Measurements from ENCODE around the gene TEAD2. TPM values are rescaled to one million over a fixed set of nuclear protein-coding genes. Genes with fewer than 3 reads are reported as not detected.

TEAD2 gene
- total and polyA plus RNA-seq, 7 donors: 9.7 to 24.1 (median 15.0) TPM

- ATAC-seq: peak; percentile 25 to 60 (median 35)
- 4 to 5% (median 4%) methylated on average over 24 to 27 of the region's 27 CpGs for WGBS, 3 donors
- H3K4me1 ChIP-seq: peaks cover 4% of the 10 kb centered on the region
Observed at GRCh38 chr19:49361438-49362047, 673 bp downstream of the TEAD2 start.

DNA sequence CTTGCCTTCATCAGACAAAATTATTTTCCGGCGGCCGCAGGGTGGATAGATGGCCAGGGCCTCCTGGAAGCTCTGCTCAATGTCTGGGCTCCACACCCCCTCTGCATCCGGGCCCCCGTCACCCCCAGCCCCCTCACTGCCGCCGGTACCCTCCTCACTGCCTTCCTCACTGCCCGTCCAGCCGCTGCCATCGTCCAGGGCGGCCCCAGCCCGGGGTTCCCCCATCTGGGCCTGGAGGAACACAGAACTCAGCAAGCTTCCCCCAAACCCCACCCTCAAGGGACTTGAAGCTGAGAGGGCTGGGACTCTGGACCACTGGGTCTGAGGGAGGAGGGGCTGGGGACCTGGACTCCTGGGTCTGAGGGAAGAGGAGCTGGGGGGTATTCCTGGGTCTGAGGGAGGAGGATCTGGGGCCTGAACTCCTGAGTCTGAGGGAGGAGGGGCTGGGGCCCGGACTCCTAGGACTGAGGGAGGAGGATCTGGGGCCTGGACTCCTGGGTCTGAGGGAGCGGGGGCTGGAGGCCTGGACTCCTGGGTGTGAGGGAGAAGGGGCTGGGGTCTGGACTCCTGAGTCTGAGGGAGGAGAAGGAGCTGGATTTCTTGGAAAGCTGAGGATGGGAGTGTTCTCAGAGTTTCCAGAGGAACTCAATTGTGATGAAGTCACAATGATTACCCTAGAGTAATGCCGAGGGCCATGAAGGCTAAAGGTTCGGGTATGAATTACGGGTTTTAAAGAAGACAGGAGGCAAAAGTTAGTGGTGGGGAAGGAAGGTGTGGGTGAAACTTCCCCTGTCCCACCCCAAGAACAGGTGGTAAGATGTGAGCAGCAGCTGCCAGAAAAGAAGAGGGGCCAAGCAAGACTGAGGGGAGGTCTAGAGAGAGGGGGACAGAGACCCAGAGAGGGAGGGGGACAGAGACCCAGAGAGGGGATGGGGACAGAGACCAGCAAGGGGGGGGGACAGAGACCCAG, 2.1 kb downstream of the TEAD2 start:
- TF ChIP-seq, protein P1, sequence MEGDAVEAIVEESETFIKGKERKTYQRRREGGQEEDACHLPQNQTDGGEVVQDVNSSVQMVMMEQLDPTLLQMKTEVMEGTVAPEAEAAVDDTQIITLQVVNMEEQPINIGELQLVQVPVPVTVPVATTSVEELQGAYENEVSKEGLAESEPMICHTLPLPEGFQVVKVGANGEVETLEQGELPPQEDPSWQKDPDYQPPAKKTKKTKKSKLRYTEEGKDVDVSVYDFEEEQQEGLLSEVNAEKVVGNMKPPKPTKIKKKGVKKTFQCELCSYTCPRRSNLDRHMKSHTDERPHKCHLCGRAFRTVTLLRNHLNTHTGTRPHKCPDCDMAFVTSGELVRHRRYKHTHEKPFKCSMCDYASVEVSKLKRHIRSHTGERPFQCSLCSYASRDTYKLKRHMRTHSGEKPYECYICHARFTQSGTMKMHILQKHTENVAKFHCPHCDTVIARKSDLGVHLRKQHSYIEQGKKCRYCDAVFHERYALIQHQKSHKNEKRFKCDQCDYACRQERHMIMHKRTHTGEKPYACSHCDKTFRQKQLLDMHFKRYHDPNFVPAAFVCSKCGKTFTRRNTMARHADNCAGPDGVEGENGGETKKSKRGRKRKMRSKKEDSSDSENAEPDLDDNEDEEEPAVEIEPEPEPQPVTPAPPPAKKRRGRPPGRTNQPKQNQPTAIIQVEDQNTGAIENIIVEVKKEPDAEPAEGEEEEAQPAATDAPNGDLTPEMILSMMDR (IDR thresholded peaks at IDR 0.05): no peak
- DNase-seq: no peak
- 77% methylated on average over 16 to 17 of the region's 17 CpGs for WGBS, 3 donors
- H3K4me1 ChIP-seq: peaks cover 4% of the 10 kb centered on the region
- H3K27ac ChIP-seq: peak overlapping the region; percentile 23
- no peak for ATAC-seq
- H3K27me3 ChIP-seq (ENCODE audit: insufficient read depth in 3 of 3, low read length in 2 of 3): no peaks in the 10 kb centered on the region
- H3K4me3 ChIP-seq: no peak overlapping the region
- no peaks in the 10 kb centered on the region for H3K9me3 ChIP-seq
- H3K36me3 ChIP-seq (ENCODE audit: insufficient read depth in 1 of 2, low read depth in 1 of 2): peaks cover 0 to 22% of the 10 kb centered on the region in 2 donors
- intact Hi-C loops (cut with DNase I): no loop called here

More at GRCh38 chr19:49361438-49362047, 673 bp downstream of the TEAD2 start:
- Histone ChIP-seq H3K36me3 (ENCODE audit: insufficient read depth in 1 of 2, low read depth in 1 of 2) (peaks cover 0 to 22% of the 10 kb centered on the region in 2 donors), H3K27me3 (ENCODE audit: insufficient read depth in 3 of 3, low read length in 2 of 3) (no peaks in the 10 kb centered on the region), H3K9me3 (no peaks in the 10 kb centered on the region), H3K27ac (peak overlapping the region; percentile 79), H3K4me3 (peak overlapping the region; percentile 83)
- TF ChIP-seq, protein P1 (IDR thresholded peaks at IDR 0.05): no peak
- DNase-seq: peak; percentile 77 to 85
- intact Hi-C loops (cut with DNase I): no loop called here

DNA sequence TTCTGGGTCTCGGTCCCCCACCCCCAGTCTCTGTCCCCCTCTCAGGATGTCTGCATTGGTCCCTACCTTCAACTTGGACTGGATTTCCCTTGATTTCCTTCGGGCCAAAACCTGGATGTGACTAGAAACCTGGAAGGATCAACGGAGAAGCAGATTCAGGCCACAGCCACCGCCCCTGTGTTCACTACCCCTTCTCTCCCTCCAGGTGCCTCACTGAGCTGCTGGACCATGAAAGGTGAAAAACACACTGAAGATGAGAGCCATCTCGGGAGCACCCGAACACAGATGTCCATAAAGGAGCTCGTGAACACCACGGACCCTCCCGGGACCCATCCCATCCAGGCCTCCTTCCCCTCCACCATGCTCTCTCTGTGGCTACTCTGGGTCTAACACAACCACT, 5.0 kb downstream of the TEAD2 start:
- 71 to 81% (median 80%) methylated on average over 9 of the region's 9 CpGs for WGBS, 3 donors
- DNase-seq: no peak
- no peaks in the 10 kb centered on the region for H3K27me3 ChIP-seq (ENCODE audit: insufficient read depth in 3 of 3, low read length in 2 of 3)
- intact Hi-C loops (cut with DNase I): no loop called here
- no peak overlapping the region for H3K27ac ChIP-seq
- H3K4me3 ChIP-seq: no peak overlapping the region
- H3K36me3 ChIP-seq (ENCODE audit: insufficient read depth in 1 of 2, low read depth in 1 of 2): peaks cover 0 to 35% of the 10 kb centered on the region in 2 donors
- no peaks in the 10 kb centered on the region for H3K4me1 ChIP-seq
- TF ChIP-seq, protein P1 (IDR thresholded peaks at IDR 0.05): no peak
- ATAC-seq: no peak
- H3K9me3 ChIP-seq: no peaks in the 10 kb centered on the region

DNA sequence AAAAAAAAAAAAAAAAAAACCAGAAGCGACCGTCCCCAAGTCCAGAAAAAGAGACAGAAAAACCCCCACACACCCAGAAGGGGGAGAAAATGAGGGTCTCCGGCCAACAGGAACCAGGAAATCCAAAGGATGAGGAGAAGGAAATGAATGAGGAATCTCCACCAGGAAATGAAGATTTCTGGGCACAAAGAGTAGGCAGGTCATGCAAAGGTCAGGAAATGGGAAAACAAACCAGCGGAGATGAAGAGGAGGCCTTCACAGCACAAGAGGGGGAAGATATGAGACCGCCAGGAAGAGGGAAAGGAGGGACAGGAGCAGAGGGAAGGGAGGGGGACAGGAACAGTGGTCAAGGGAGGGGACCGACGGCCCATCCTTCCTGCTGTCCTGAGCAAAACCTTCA, 5.8 kb downstream of the TEAD2 start:
- Histone ChIP-seq H3K27ac (no peak overlapping the region), H3K9me3 (no peaks in the 10 kb centered on the region), H3K4me1 (no peaks in the 10 kb centered on the region), H3K4me3 (peak overlapping the region; percentile 11), H3K36me3 (ENCODE audit: insufficient read depth in 1 of 2, low read depth in 1 of 2) (peaks cover 0 to 39% of the 10 kb centered on the region in 2 donors), H3K27me3 (ENCODE audit: insufficient read depth in 3 of 3, low read length in 2 of 3) (no peaks in the 10 kb centered on the region)
- no peak for DNase-seq
- no peak for ATAC-seq
- WGBS, 3 donors: 60 to 68% (median 62%) methylated on average over 7 of the region's 7 CpGs
- TF ChIP-seq, protein P1 (IDR thresholded peaks at IDR 0.05): no peak
- intact Hi-C loops (cut with DNase I): no loop called here

Data from psoas muscle (tissue), 8 donors.